Neural progenitor cell (in vitro differentiated cells): ENCODE results near the gene TCTN1. TPM values are rescaled to one million over a fixed set of nuclear protein-coding genes. Genes with fewer than 3 reads are reported as not detected.

Experiments used
- DNase-seq: peaks from one replicate; pipeline ENCODE4 v3.0.0-alpha.2; 2016; ENCODE audit warnings: low spot score
- H2AFZ ChIP-seq: fragments of 200-600 bp; sonication (generic); replicated peaks from 2 replicates; pipeline ENCODE4 v1.6.1; 2016; ENCODE audit warnings: antibody characterized with exemption
- H3F3A ChIP-seq: fragments of 200-600 bp; sonication (generic); 2 replicates; pipeline ENCODE4 v1.6.1; 2016; ENCODE audit warnings: antibody characterized with exemption, low read depth
- H3K27ac ChIP-seq: fragments of 200-600 bp; sonication (generic); 2 replicates; pipeline ENCODE4 v1.5.1; 2016; ENCODE audit warnings: mild to moderate bottlenecking
- H3K27me3 ChIP-seq: fragments of 200-600 bp; sonication (generic); 2 replicates; pipeline ENCODE4 v1.6.1; 2016; ENCODE audit warnings: mild to moderate bottlenecking, moderate library complexity
- H3K36me3 ChIP-seq: fragments of 200-600 bp; sonication (generic); 2 replicates; pipeline ENCODE4 v1.5.1; 2016
- H3K4me1 ChIP-seq: fragments of 200-600 bp; sonication (generic); 2 replicates; pipeline ENCODE4 v1.6.1; 2016; ENCODE audit warnings: mixed run types
- H3K4me2 ChIP-seq: fragments of 200-600 bp; sonication (generic); 2 replicates; pipeline ENCODE4 v1.6.1; 2016
- H3K4me3 ChIP-seq: fragments of 200-600 bp; sonication (generic); 2 replicates; pipeline ENCODE4 v1.5.1; 2016
- H3K79me2 ChIP-seq: fragments of 200-600 bp; sonication (generic); 2 replicates; pipeline ENCODE4 v1.6.1; 2016; ENCODE audit warnings: low read depth
- H3K9ac ChIP-seq: fragments of 200-600 bp; sonication (generic); 2 replicates; pipeline ENCODE4 v1.6.1; 2016
- H3K9me3 ChIP-seq: fragments of 200-600 bp; sonication (generic); 2 replicates; pipeline ENCODE4 v1.5.1; 2016; ENCODE audit warnings: low read depth
- H4K20me1 ChIP-seq: fragments of 200-600 bp; sonication (generic); 2 replicates; pipeline ENCODE4 v1.6.1; 2016; ENCODE audit warnings: low read depth
- H3K27ac Mint-ChIP-seq: 3 replicates; pipeline ENCODE4 v1.8.0; 2021; ENCODE audit warnings: mixed read lengths
- H3K27me3 Mint-ChIP-seq: 2 replicates; pipeline ENCODE4 v1.8.0; 2022; ENCODE audit warnings: low read depth, mild to moderate bottlenecking, inconsistent platforms, moderate library complexity, mixed read lengths; ENCODE audit not compliant: insufficient read depth
- H3K36me3 Mint-ChIP-seq: 3 replicates; pipeline ENCODE4 v1.8.0; 2021; ENCODE audit warnings: mixed read lengths
- H3K4me1 Mint-ChIP-seq: 3 replicates; pipeline ENCODE4 v1.8.0; 2021; ENCODE audit warnings: mixed read lengths
- H3K4me3 Mint-ChIP-seq: 3 replicates; pipeline ENCODE4 v1.8.0; 2021; ENCODE audit warnings: mild to moderate bottlenecking, moderate library complexity, mixed read lengths
- H3K9me3 Mint-ChIP-seq: 3 replicates; pipeline ENCODE4 v1.8.0; 2020; ENCODE audit warnings: mixed read lengths
- EZH2 ChIP-seq: fragments of 200-600 bp; sonication (generic); IDR thresholded peaks from 2 replicates; pipeline ENCODE4 v1.6.1; 2017; ENCODE audit warnings: antibody characterized with exemption, mild to moderate bottlenecking, moderate library complexity
- EZH2phosphoT487 ChIP-seq: fragments of 200-600 bp; sonication (generic); IDR thresholded peaks from 2 replicates; pipeline ENCODE4 v1.6.1; 2017; ENCODE audit warnings: antibody characterized with exemption
- total RNA-seq: library from RNA; depleted of rRNA; stranded (reverse); fragments of >200 nt; gene quantifications from 2 replicates; pipeline ENCODE4 v1.2.3, GENCODE V29; 2015; ENCODE audit warnings: low replicate concordance
- TF ChIP-seq, protein P1 (sequence below): fragments of 200-600 bp; sonication (generic); IDR thresholded peaks from 2 replicates; pipeline ENCODE4 v1.5.1; 2017; ENCODE audit warnings: antibody characterized with exemption, mild to moderate bottlenecking

TCTN1 gene
- total RNA-seq, 1 donor from 2014 or later: 42.7 TPM

DNA sequence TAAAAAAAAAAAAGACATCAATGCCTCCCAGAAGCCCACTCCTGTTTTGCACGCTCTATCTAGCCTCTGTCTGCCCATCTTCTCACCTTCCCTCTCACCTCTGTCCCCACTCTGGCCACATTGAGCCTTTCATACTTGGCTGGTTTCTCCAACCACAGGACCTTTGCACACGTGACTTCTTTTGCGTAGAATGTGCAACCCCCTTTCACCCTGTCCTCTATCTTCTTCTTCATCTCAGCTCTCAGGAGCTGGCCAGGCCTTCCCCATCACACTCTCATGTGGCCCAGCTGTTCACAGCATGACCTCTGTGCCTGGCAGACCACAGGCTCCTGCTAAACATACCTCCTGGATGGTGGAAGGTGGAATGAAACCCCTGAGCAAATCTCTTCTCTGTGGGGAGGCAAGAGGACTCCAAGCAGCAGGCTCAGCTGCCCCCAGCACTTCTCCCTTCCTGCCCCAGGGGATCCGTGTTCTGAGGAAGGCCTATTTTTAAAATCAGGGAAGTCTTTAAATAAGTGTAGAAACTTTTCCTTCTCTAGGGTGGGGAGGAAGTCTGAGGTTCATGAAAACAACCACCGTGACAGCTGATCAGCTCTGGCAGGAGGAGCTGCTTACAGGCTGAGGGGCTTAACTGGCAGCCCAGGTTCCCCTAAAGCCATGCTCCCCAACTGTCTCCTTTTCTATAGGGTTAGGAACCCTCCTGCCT lies 63.4 kb downstream of the TCTN1 start:
- H3K36me3 Mint-ChIP-seq: no peaks in the 10 kb centered on the region
- no peaks in the 10 kb centered on the region for H4K20me1 ChIP-seq
- H3K79me2 ChIP-seq: no peaks in the 10 kb centered on the region
- no peak overlapping the region for H3K4me3 ChIP-seq
- no peak overlapping the region for H2AFZ ChIP-seq
- H3K27me3 Mint-ChIP-seq: no peaks in the 10 kb centered on the region
- no peak overlapping the region for H3K9ac ChIP-seq
- no peaks in the 10 kb centered on the region for H3K27me3 ChIP-seq
- no peaks in the 10 kb centered on the region for H3K9me3 ChIP-seq
- no peak overlapping the region for H3K4me2 ChIP-seq
- no peaks in the 10 kb centered on the region for H3K4me1 ChIP-seq
- H3K4me3 Mint-ChIP-seq: no peak overlapping the region
- H3K4me1 Mint-ChIP-seq: peaks cover 13% of the 10 kb centered on the region
- H3K9me3 Mint-ChIP-seq: peaks cover 4% of the 10 kb centered on the region
- no peak for DNase-seq
- no peaks in the 10 kb centered on the region for H3F3A ChIP-seq
- H3K36me3 ChIP-seq: no peaks in the 10 kb centered on the region
- TF ChIP-seq, protein P1, sequence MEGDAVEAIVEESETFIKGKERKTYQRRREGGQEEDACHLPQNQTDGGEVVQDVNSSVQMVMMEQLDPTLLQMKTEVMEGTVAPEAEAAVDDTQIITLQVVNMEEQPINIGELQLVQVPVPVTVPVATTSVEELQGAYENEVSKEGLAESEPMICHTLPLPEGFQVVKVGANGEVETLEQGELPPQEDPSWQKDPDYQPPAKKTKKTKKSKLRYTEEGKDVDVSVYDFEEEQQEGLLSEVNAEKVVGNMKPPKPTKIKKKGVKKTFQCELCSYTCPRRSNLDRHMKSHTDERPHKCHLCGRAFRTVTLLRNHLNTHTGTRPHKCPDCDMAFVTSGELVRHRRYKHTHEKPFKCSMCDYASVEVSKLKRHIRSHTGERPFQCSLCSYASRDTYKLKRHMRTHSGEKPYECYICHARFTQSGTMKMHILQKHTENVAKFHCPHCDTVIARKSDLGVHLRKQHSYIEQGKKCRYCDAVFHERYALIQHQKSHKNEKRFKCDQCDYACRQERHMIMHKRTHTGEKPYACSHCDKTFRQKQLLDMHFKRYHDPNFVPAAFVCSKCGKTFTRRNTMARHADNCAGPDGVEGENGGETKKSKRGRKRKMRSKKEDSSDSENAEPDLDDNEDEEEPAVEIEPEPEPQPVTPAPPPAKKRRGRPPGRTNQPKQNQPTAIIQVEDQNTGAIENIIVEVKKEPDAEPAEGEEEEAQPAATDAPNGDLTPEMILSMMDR: no peak
- TF ChIP-seq EZH2phosphoT487: no peak
- no peak overlapping the region for H3K27ac Mint-ChIP-seq
- no peak overlapping the region for H3K27ac ChIP-seq

DNA sequence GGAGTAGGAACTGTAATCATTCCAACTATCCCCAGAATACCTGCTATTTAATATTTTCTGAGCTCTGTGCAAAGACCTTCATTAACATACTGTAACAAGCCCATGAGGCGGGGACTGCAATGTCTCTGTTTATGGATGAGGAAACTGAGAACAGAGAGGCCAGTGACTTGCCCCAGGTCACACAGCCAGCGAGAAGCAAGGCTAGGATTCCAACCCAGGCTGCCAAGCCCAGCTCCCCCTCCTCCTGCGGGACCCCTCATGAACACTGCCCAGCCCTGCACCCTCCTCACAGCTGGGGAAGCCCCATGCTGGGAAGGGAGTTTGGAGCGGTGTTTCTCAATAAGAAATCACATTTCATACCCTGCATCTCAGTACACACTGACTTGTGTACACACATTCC lies 64.1 kb downstream of the TCTN1 start:
- Histone ChIP-seq H3K9ac (no peak overlapping the region), H3K9me3 (no peaks in the 10 kb centered on the region), H3K36me3 (no peaks in the 10 kb centered on the region), H3K27ac (no peak overlapping the region), H3F3A (no peaks in the 10 kb centered on the region), H3K4me3 (no peak overlapping the region), H3K79me2 (no peaks in the 10 kb centered on the region), H4K20me1 (no peaks in the 10 kb centered on the region), H3K27me3 (no peaks in the 10 kb centered on the region), H3K4me2 (no peak overlapping the region), H3K4me1 (no peaks in the 10 kb centered on the region), H2AFZ (no peak overlapping the region)
- no peak for TF ChIP-seq EZH2phosphoT487
- TF ChIP-seq EZH2: no peak
- TF ChIP-seq, protein P1: no peak
- peaks cover 4% of the 10 kb centered on the region for H3K9me3 Mint-ChIP-seq
- H3K36me3 Mint-ChIP-seq: no peaks in the 10 kb centered on the region
- no peak overlapping the region for H3K27ac Mint-ChIP-seq
- no peak for DNase-seq
- H3K4me3 Mint-ChIP-seq: no peak overlapping the region
- H3K4me1 Mint-ChIP-seq: peaks cover 13% of the 10 kb centered on the region
- no peaks in the 10 kb centered on the region for H3K27me3 Mint-ChIP-seq

DNA sequence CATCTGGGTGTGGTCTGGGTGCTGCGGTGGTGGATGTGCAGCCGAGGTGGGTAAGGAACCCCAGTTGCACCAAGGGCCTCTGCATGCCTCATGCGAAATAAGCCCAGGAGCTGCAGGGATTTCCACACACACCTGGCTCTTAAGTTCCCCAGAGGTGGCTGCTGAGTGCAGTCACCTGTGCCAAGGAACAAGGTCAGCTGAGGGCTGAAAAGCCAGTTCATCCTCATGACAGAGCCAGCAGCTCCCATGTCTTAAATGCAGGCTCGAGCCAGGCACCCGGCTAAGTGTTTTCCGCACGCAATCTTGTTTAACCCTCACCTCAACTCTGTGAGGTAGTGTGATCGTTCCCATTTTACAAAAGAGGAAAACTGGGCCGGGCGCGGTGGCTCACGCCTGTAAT lies 65.3 kb downstream of the TCTN1 start:
- Mint-ChIP-seq H3K4me1 (peaks cover 13% of the 10 kb centered on the region), H3K27me3 (no peaks in the 10 kb centered on the region), H3K36me3 (no peaks in the 10 kb centered on the region), H3K27ac (no peak overlapping the region), H3K9me3 (peaks cover 5% of the 10 kb centered on the region), H3K4me3 (no peak overlapping the region)
- no peaks in the 10 kb centered on the region for H3K36me3 ChIP-seq
- no peak overlapping the region for H3K9ac ChIP-seq
- TF ChIP-seq EZH2 (no peak), EZH2phosphoT487 (no peak)
- TF ChIP-seq, protein P1: no peak
- no peaks in the 10 kb centered on the region for H3F3A ChIP-seq
- no peaks in the 10 kb centered on the region for H3K27me3 ChIP-seq
- no peak overlapping the region for H3K4me3 ChIP-seq
- no peak overlapping the region for H3K4me2 ChIP-seq
- H4K20me1 ChIP-seq: no peaks in the 10 kb centered on the region
- H3K79me2 ChIP-seq: no peaks in the 10 kb centered on the region
- no peaks in the 10 kb centered on the region for H3K9me3 ChIP-seq
- no peaks in the 10 kb centered on the region for H3K4me1 ChIP-seq
- no peak for DNase-seq
- H2AFZ ChIP-seq: no peak overlapping the region
- H3K27ac ChIP-seq: no peak overlapping the region
